GM21526 (cell line): ENCODE measurements around the gene ASB9.
"Not testable (repeated sequence)": the region's sequence is repeated elsewhere in the genome, so short reads cannot be mapped to it uniquely, and the experiment has no call there.

Source experiments
- ATAC-seq: cut with Tn5 transposase; IDR thresholded peaks from one replicate; pipeline ENCODE4 v1.9.1; 2021; ENCODE audit warnings: moderate library complexity; ENCODE audit not compliant: unreplicated experiment, low FRiP score

The ASB9 gene

GRCh38 chrX:15269618-15270521, at the start of gene ASB9:
Gene ASB9, minus strand, starts transcription at chrX:15270083. Its CDS starts 209 bp downstream, at chrX:15269874.
- ATAC-seq = no peak

GRCh38 chrX:15319075-15319474, 49.2 kb upstream of the ASB9 start:
- no peak for ATAC-seq

- ATAC-seq = no peak
These were observed 45.6 kb upstream of the ASB9 start, which contains the start of gene ASB11 for GRCh38 chrX:15315509-15315908. Gene ASB11, minus strand, starts transcription at chrX:15315640. Its CDS starts 35 bp downstream, at chrX:15315605.

- no peak for ATAC-seq
These were observed 44.6 kb upstream of the ASB9 start for GRCh38 chrX:15314472-15314871.

GRCh38 chrX:15311119-15311518, 41.2 kb upstream of the ASB9 start:
- no peak for ATAC-seq

- no peak for ATAC-seq
These were observed 40.2 kb upstream of the ASB9 start for GRCh38 chrX:15310117-15310516.

- ATAC-seq = not testable (repeated sequence)
These were observed 36.0 kb upstream of the ASB9 start for GRCh38 chrX:15305899-15306298.

- ATAC-seq = no peak
These were observed 32.0 kb upstream of the ASB9 start for GRCh38 chrX:15301924-15302323.

GRCh38 chrX:15299941-15300851, 30.3 kb upstream of the ASB9 start:
- no peak for ATAC-seq

- ATAC-seq = no peak
These were observed 28.9 kb upstream of the ASB9 start for GRCh38 chrX:15298780-15299179.

- no peak for ATAC-seq
These were observed 28.3 kb upstream of the ASB9 start for GRCh38 chrX:15298201-15298600.

GRCh38 chrX:15293451-15293850, 23.6 kb upstream of the ASB9 start:
- ATAC-seq = no peak

GRCh38 chrX:15292861-15293260, 23.0 kb upstream of the ASB9 start:
- ATAC-seq = no peak

GRCh38 chrX:15277604-15278003, 7.7 kb upstream of the ASB9 start:
- no peak for ATAC-seq

GRCh38 chrX:15274946-15275345, 5.1 kb upstream of the ASB9 start:
- no peak for ATAC-seq

- ATAC-seq = not testable (repeated sequence)
These were observed 3.4 kb upstream of the ASB9 start for GRCh38 chrX:15273275-15273674.

- no peak for ATAC-seq
These were observed 1.9 kb upstream of the ASB9 start for GRCh38 chrX:15271757-15272156.

- ATAC-seq = no peak
These were observed 763 bp downstream of the ASB9 start for GRCh38 chrX:15269120-15269519.

- ATAC-seq = no peak
These were observed 15.0 kb downstream of the ASB9 start for GRCh38 chrX:15254852-15255251.

GRCh38 chrX:15245896-15246295, 24.0 kb downstream of the ASB9 start:
- ATAC-seq = no peak

GRCh38 chrX:15244421-15244820, 25.5 kb downstream of the ASB9 start:
- no peak for ATAC-seq
